Measurements from ENCODE around the gene ZNF653. TPM values are rescaled to one million over a fixed set of nuclear protein-coding genes. Genes with fewer than 3 reads are reported as not detected.
A peak's percentile ranks its signal among the peaks of the same experiment; 100 is the strongest.
"Not testable (repeated sequence)": the region's sequence is repeated elsewhere in the genome, so short reads cannot be mapped to it uniquely, and the experiment has no call there.

Gene ZNF653
- total RNA-seq, 5 donors from 2014 or later (not counting 1 experiment from before 2014, with no cell fraction given) = 12.7 to 24.8 (median 22.2) TPM

DNA sequence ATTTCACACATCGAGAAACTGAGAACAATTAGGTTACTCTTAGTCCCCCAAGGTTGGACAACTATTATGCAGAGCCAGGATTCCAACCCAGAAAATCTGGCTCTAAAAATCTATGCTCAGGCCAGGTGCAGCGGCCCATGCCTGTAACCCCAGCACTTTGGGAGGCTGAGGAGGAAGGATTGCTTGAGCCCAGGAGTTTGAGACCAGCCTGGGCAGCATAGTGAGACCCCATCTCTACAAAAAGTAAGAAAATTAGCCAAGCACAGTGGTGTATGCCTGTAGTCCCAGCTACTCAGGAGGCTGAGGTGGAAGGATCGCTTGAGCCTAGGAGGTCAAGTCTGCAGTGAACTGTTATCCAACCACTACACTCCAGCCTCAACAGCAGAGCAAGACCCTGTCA, 72.1 kb downstream of the ZNF653 start:
- 83% methylated on average over 1 of the region's 3 CpGs for WGBS (ENCODE audit: insufficient coverage)
- H3K36me3 Mint-ChIP-seq = peaks cover 11% of the 10 kb centered on the region
- peaks cover 5 to 16% of the 10 kb centered on the region in 2 donors for H3K36me3 ChIP-seq (ENCODE audit: control insufficient read depth in 2 of 2, extremely low read depth in 1 of 2, insufficient read depth in 1 of 2, low read length in 1 of 2)
- H3K27ac ChIP-seq (ENCODE audit: low read length); DNase-seq; ATAC-seq (replicated peaks in 1 of 4); H3K9me3 Mint-ChIP-seq; H3K9me3 ChIP-seq; H3K27me3 Mint-ChIP-seq; CTCF ChIA-PET; H3K4me3 ChIP-seq (ENCODE audit: control insufficient read depth in 1 of 2, extremely low read depth in 1 of 2, low read length in 1 of 2); H3K27ac Mint-ChIP-seq; POLR2A ChIA-PET: not testable (repeated sequence)
- peak overlapping the region in 2 of 3 donors; percentile 2 to 98 for H3K4me3 Mint-ChIP-seq
- peaks cover 23 to 31% (median 25%) of the 10 kb centered on the region in 3 donors for H3K4me1 Mint-ChIP-seq
- H3K4me1 ChIP-seq (ENCODE audit: control insufficient read depth in 1 of 2, extremely low read depth in 1 of 2, insufficient read depth in 2 of 2, low read length in 2 of 2) = peaks cover 6 to 27% of the 10 kb centered on the region in 2 experiments
- peaks cover 0 to 12% of the 10 kb centered on the region in 2 experiments for H3K27me3 ChIP-seq (replicated peaks in 1 of 2; ENCODE audit: control insufficient read depth in 2 of 2, extremely low read depth in 1 of 2, insufficient read depth in 2 of 2, low read length in 1 of 2)

Other genes with a start within 250 kb of the ZNF653 start
- 1 to 10 TPM in 3 of 5 donors, under 1 TPM in 2; 0.78 to 1.8 (median 1.0) TPM for gene DOCK6, start 243.3 kb downstream of the ZNF653 start, total RNA-seq
- gene TSPAN16, start 209.7 kb downstream of the ZNF653 start, total RNA-seq = not detected
- gene RAB3D, start 166.2 kb downstream of the ZNF653 start, total RNA-seq = 1 to 10 TPM; 4.7 to 9.5 (median 8.8) TPM
- 10 to 100 TPM; 15.6 to 32.9 (median 27.0) TPM for gene TMEM205, start 159.6 kb downstream of the ZNF653 start, total RNA-seq
- 10 to 100 TPM; 59.7 to 81.8 (median 69.6) TPM for gene CCDC159, start 159.3 kb downstream of the ZNF653 start, total RNA-seq
- 10 to 100 TPM in 3 of 5 donors, 1 to 10 TPM in 2; 8.6 to 16.2 (median 10.7) TPM for gene PLPPR2, start 150.4 kb downstream of the ZNF653 start, total RNA-seq
- gene SWSAP1, start 131.2 kb downstream of the ZNF653 start, total RNA-seq = 1 to 10 TPM; 1.6 to 5.5 (median 4.3) TPM
- gene EPOR, start 121.5 kb downstream of the ZNF653 start, total RNA-seq = 10 to 100 TPM in 1 of 5 donors, 1 to 10 TPM in 4; 5.9 to 11.0 (median 6.7) TPM
- gene RGL3, start 86.5 kb downstream of the ZNF653 start, total RNA-seq = under 1 TPM in 3 of 5 donors, not detected in 2; 0.22 to 0.72 (median 0.50) TPM
- under 1 TPM in 1 of 5 donors, not detected in 4; 0.20 TPM for gene ODAD3, start 70.7 kb downstream of the ZNF653 start, total RNA-seq
- 100 to 1,000 TPM; 248 to 382 (median 334) TPM for gene PRKCSH, start 70.2 kb downstream of the ZNF653 start, total RNA-seq
- under 1 TPM in 1 of 5 donors, not detected in 4; 0.47 TPM for gene ELAVL3, start 24.8 kb downstream of the ZNF653 start, total RNA-seq
- gene ECSIT, start 23.3 kb upstream of the ZNF653 start, total RNA-seq = 10 to 100 TPM; 28.8 to 52.0 (median 48.4) TPM
- gene CNN1, start 33.0 kb upstream of the ZNF653 start, total RNA-seq = under 1 TPM in 3 of 5 donors, not detected in 2; 0.26 to 0.96 (median 0.51) TPM
- gene ELOF1, start 53.4 kb upstream of the ZNF653 start, total RNA-seq = 10 to 100 TPM; 38.3 to 48.2 (median 46.6) TPM
- gene ACP5, start 71.8 kb upstream of the ZNF653 start, total RNA-seq = 10 to 100 TPM; 16.2 to 29.8 (median 18.6) TPM
- gene ZNF627, start 91.6 kb upstream of the ZNF653 start, total RNA-seq = 10 to 100 TPM in 3 of 5 donors, 1 to 10 TPM in 2; 5.6 to 11.9 (median 10.6) TPM
- gene ZNF823, start 233.1 kb upstream of the ZNF653 start, total RNA-seq = 1 to 10 TPM; 2.3 to 6.4 (median 4.8) TPM